Glutamatergic neuron (in vitro differentiated cells): ENCODE measurements around the gene ZDHHC17. TPM values are rescaled to one million over a fixed set of nuclear protein-coding genes. Genes with fewer than 3 reads are reported as not detected.
A peak's percentile ranks its signal among the peaks of the same experiment; 100 is the strongest.

ENCODE experiments used
- DNase-seq: peaks from one replicate; pipeline ENCODE4 v3.0.0; 2022
- H3K27ac Mint-ChIP-seq: one replicate; pipeline ENCODE4 v1.8.0; 2020; ENCODE audit warnings: mild to moderate bottlenecking, mixed read lengths, inconsistent platforms; ENCODE audit not compliant: unreplicated experiment
- H3K27me3 Mint-ChIP-seq: one replicate; pipeline ENCODE4 v1.8.0; 2020; ENCODE audit warnings: mild to moderate bottlenecking, moderate library complexity, mixed read lengths, inconsistent platforms; ENCODE audit not compliant: unreplicated experiment
- H3K36me3 Mint-ChIP-seq: one replicate; pipeline ENCODE4 v1.8.0; 2020; ENCODE audit warnings: mild to moderate bottlenecking, mixed read lengths, inconsistent platforms; ENCODE audit not compliant: unreplicated experiment
- H3K4me1 Mint-ChIP-seq: one replicate; pipeline ENCODE4 v1.8.0; 2020; ENCODE audit warnings: mild to moderate bottlenecking, low read depth, mixed read lengths, inconsistent platforms; ENCODE audit not compliant: unreplicated experiment
- H3K4me3 Mint-ChIP-seq: one replicate; pipeline ENCODE4 v1.8.0; 2020; ENCODE audit warnings: mild to moderate bottlenecking, mixed read lengths, inconsistent platforms; ENCODE audit not compliant: unreplicated experiment
- H3K9me3 Mint-ChIP-seq: one replicate; pipeline ENCODE4 v1.8.0; 2020; ENCODE audit warnings: mild to moderate bottlenecking, moderate library complexity, mixed read lengths, inconsistent platforms; ENCODE audit not compliant: unreplicated experiment
- CTCF ChIP-seq: fragments of 200-600 bp; sonication (generic); IDR thresholded peaks from one replicate; pipeline ENCODE4 v1.5.0; 2021; ENCODE audit not compliant: partially characterized antibody, unreplicated experiment
- long read RNA-seq: library from polyadenylated mRNA; unstranded; transcript quantifications from one replicate; pipeline ENCODE4 v2.0.0, GENCODE V29; 2020; ENCODE audit not compliant: unreplicated experiment
- total RNA-seq: library from RNA; stranded (reverse); fragmentation: NEBNext Ultra II Directional; extraction: Animal tissue kit (Norgen Biotek cat#: 25700); gene quantifications from one replicate; pipeline ENCODE4 v1.2.1, GENCODE V29; 2021; ENCODE audit not compliant: unreplicated experiment

ZDHHC17 gene
- 95.5 TPM for total RNA-seq
- long read RNA-seq, full-length matches to known transcripts = 1 of 8 reads
- long read RNA-seq, partial matches to known transcripts = 3 of 8 reads
- long read RNA-seq, other reads (novel, unspliced or antisense) = 4 of 8 reads

- H3K27ac Mint-ChIP-seq = peak within 1 kb of the TSS; percentile 97
Observed at GRCh38 chr12:76763746-76764675, at the start of gene ZDHHC17. Gene ZDHHC17 (plus strand): TSS chr12:76764115. CDS start chr12:76764237, 122 bp downstream.

GRCh38 chr12:76714415-76714814 is 49.5 kb upstream of the ZDHHC17 start:
- Mint-ChIP-seq H3K9me3 (no peaks in the 10 kb centered on the region), H3K27ac (no peak overlapping the region), H3K36me3 (no peaks in the 10 kb centered on the region), H3K27me3 (no peaks in the 10 kb centered on the region), H3K4me1 (no peaks in the 10 kb centered on the region), H3K4me3 (no peak overlapping the region)
- no peak for TF ChIP-seq CTCF
- no peak for DNase-seq

More at GRCh38 chr12:76763746-76764675, at the start of gene ZDHHC17:
- H3K4me1 Mint-ChIP-seq = peaks cover 20% of the 10 kb centered on the region
- DNase-seq = peak; percentile 97
- H3K9me3 Mint-ChIP-seq = peaks cover 16% of the 10 kb centered on the region
- H3K36me3 Mint-ChIP-seq = no peaks in the 10 kb centered on the region
- H3K4me3 Mint-ChIP-seq = peak within 1 kb of the TSS; percentile 97
- H3K27me3 Mint-ChIP-seq = peaks cover 8% of the 10 kb centered on the region
- no peak for TF ChIP-seq CTCF

GRCh38 chr12:76714861-76715260 is 49.1 kb upstream of the ZDHHC17 start:
- Mint-ChIP-seq H3K27me3 (no peaks in the 10 kb centered on the region), H3K4me3 (no peak overlapping the region), H3K4me1 (no peaks in the 10 kb centered on the region), H3K27ac (no peak overlapping the region), H3K36me3 (no peaks in the 10 kb centered on the region), H3K9me3 (no peaks in the 10 kb centered on the region)
- no peak for DNase-seq
- no peak for TF ChIP-seq CTCF

- Mint-ChIP-seq H3K27me3 (no peaks in the 10 kb centered on the region), H3K4me1 (no peaks in the 10 kb centered on the region), H3K36me3 (no peaks in the 10 kb centered on the region), H3K4me3 (no peak overlapping the region), H3K9me3 (no peaks in the 10 kb centered on the region), H3K27ac (no peak overlapping the region)
- no peak for DNase-seq
- TF ChIP-seq CTCF = no peak
Observed at GRCh38 chr12:76715332-76715731, 48.6 kb upstream of the ZDHHC17 start.

GRCh38 chr12:76717314-76717713 is 46.6 kb upstream of the ZDHHC17 start:
- Mint-ChIP-seq H3K9me3 (no peaks in the 10 kb centered on the region), H3K36me3 (no peaks in the 10 kb centered on the region), H3K4me1 (no peaks in the 10 kb centered on the region), H3K27ac (no peak overlapping the region), H3K27me3 (no peaks in the 10 kb centered on the region), H3K4me3 (no peak overlapping the region)
- TF ChIP-seq CTCF = no peak
- DNase-seq = no peak
